Putamen (tissue), 1 donor: ENCODE measurements around the gene ATXN10.

Experiments used
- DNase-seq: peaks from one replicate; pipeline ENCODE4 v3.0.0-alpha.2; 2016; ENCODE audit warnings: low spot score

The ATXN10 gene

GRCh38 chr22:45878901-45879551, 207.4 kb downstream of the ATXN10 start:
- DNase-seq: no peak

DNA sequence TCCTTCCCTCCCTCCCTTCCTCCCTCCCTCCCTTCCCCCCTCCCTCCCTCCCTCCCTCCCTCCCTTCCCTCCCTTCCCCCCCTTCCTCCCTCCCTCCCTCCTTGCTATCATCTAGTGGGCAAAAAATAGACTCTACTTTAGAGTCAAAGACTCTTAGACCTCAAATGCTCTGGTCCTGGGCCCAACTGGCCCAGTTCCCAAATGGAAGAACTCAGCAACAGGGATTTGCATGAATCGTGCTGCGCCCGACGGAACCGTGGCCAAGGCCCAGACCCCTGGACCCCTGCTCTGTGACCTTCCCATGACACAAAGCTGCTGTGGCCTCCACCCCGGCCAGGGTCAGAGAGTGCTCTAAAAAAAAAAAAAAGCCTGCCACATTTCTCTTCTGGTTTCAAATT, 207.9 kb downstream of the ATXN10 start:
- DNase-seq: no peak

DNA sequence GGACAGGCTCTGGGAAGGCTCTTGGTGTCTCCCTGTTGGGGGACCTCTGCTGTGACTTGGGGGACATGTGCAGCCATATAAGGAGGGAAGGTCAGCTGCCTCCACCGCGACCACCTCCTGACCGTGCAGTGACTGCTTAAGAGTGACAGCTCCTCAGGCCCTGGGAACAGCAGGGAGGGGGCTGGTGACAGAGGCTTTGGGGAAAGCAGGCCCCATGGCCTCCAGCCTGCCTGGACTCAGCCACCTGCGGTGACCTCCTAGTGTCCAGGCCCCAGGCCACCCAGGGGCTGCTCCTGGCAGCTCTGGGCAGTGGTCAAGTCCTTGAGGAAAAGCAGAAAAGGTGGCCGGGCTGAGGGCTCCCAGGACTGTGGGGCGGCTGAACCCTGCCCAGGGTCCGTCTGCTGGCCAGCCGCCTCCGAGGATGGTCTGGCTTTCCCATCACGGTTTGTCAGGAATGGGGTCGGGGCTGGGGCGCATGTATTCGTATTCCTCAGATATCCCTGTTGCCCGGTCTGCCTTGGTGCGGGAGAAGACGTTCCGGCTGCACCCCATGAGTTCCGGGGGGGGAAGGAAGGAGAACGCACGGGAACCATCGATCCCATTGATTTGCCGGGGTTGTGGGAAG, 208.6 kb downstream of the ATXN10 start:
- DNase-seq: no peak

DNA sequence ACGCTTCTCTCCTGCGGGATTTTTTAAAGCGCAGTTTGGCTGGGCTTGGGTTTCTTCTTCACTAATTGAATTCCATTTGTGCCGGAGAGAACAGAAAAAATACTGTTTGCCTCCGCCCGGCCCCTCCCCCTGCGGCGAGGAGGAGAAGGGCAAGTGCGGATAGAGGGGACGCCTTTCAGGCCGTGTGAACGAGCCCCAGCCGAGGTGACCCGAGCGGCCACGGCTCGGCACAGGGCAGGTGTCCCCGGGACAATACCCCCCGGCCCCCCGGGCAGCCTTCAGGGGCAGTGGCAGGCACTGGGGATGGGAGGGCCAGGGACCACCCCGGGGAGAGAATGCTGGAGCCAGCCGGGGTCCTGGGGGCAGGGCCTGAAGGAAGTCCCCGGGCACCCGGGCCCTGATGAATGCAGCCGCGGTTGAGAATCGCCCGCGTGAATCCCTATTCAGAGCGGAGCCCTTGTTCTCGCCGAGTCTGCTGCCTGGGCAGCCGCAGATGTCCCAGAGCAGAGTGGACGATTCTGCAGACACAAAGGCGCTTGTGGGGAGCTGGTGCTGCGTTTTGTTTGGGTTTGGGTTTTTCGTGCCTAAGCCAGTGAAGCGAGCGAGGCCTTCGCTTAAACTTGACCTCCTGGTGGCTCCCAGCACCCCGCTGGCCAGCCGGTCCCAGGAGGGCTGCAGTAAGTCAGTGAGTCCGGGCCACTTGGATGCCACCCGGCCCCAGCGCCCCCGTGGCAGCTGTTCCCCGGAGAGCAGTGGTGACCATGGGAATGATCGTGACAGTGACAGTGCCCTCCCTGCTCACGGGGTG, 209.3 kb downstream of the ATXN10 start:
- DNase-seq: no peak

GRCh38 chr22:45881524-45881875, 209.9 kb downstream of the ATXN10 start:
- no peak for DNase-seq

- no peak for DNase-seq
Measured at GRCh38 chr22:45882881-45883810, 211.5 kb downstream of the ATXN10 start.

DNA sequence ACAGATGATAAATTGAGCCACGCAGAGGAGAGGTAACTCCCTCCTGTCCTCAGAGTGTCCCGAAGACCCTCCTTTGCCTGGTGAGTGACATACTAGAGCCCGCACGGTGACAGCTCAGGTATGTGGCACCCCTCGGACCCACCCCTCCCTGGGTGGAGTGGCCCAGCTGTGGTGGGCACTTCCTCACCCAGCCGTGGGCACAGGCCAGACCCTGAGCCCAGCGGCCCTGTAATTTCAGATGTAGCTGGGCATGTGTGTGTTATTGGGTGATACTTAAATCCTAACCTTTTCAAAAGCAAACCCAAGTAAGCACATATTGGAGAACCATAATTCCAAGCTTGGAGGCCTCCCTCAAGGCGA, 212.2 kb downstream of the ATXN10 start:
- no peak for DNase-seq

- no peak for DNase-seq
Measured at GRCh38 chr22:45884201-45885062, 212.8 kb downstream of the ATXN10 start.

GRCh38 chr22:45885171-45885840, 213.7 kb downstream of the ATXN10 start:
- DNase-seq: no peak

DNA sequence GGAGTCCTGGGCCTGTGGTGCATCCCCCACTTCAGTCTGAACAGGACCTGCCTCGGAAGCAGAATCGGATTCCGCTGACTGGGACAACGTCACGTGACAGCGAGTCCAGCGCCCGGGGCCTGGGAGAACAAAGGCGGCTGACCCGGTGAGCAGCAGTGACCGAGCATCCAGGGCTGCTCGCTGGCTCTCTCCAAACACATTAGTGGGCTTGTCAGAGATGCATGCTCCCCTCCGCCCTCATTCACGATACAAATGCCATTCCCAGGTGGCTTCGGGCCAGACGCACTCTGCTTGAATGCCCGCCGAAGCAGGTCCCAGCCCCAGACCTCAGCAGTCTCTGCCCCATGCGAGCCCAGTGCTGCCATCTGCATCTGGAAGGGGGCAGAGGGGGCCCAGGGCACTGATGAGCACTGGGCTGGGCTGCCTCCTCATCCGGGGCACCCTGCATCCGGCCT, 214.3 kb downstream of the ATXN10 start:
- no peak for DNase-seq

DNA sequence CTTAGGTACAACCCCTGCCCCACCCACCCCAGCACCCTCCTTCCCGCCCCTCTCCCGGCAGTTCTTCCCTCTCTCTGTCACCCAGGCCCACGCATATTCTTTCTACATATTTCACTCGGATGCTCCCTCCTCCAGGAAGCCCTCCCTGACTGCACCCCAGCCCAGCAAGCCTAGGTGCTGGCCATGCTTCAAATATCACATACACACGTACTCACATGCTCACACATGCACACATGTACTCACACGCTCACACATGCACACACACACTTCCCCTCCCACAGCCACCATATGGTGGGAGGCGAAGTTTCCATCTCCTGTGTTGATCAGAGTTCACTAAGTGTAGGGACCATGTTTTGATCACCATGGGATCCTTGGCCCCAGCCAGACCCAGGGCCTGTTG, 214.9 kb downstream of the ATXN10 start:
- no peak for DNase-seq

- DNase-seq: no peak
Measured at GRCh38 chr22:45887202-45888131, 215.8 kb downstream of the ATXN10 start.

DNA sequence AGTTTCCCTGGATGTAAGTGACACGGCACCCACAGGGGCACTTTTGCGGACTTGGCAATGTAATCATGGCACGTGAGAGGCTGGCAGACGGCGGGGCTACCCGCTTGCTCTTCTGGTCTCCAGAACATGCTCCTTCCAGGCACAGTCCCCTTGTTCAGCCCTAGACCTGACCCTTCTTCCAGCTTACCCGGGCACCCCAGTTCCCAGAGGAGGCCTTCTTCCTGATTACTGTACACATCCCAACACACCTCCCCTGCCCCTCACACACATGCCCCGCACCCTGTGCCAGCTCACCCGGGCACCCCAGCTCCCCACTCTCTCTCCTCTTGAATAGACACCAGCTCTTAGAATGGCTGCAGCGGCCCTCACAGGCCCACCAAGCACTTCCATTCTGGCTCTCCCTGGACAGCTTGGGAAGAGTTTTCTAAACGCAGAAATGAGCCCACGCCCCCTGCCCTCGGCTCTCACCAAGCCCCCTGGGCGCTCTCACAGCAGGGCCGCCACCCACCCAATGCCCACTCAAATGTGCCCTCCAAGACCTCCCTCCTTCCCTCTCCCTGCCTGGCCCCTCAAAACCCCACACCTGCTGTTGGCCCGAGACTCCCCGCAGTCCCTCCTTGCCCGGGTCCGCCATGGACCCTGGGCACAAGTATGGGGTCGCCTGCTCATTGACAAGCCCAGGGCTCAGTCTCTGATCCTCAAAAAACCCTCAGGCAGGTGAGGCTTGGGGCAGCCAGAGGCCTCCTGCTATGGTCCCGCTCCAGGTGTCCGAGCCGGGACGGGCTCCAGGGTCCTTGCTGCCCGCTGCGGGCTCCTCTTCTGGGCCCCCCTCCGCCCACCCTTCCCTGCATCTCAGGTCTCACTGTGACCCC, 216.8 kb downstream of the ATXN10 start:
- no peak for DNase-seq

GRCh38 chr22:45889093-45889538, 217.5 kb downstream of the ATXN10 start:
- no peak for DNase-seq

DNA sequence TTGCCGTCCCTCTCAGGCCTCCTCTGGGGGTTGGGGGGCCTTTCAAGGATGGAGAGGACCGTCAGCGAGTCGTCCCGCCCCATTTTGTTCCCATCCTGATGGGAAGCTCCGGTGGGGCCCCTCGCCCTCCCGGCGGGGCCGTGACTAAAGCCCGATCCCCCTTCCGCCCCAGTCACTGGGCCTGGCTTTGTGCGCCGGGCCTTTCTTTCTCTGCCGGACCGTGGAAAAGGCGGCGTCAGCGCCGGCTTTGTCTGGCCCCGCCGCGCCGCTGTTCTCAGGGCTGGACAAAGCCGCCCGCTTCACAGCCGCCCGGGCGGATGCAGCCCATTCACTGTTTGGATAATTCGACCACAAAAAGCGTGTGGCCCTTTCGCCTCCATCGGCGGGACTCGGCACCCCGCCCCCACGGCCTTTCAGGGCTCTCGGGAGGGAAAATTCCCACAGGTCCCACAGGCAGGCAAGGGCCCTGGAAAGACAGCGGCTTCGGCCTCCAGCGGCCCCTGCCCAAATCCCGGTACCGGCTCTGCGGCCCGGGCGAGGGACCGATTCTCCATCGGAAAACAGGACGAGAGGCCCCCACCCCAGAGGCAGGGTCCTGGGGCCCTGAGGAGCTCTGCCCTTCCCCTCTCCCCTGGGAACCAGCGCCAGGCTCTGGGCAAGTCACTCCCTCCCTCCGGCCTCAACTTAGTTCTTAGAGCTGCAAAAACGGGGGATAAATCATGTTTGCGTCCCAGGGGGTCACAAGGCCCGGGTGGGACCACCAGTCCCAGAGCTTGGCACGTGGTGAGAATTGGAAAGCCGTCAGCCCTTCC, 218.1 kb downstream of the ATXN10 start:
- no peak for DNase-seq

DNA sequence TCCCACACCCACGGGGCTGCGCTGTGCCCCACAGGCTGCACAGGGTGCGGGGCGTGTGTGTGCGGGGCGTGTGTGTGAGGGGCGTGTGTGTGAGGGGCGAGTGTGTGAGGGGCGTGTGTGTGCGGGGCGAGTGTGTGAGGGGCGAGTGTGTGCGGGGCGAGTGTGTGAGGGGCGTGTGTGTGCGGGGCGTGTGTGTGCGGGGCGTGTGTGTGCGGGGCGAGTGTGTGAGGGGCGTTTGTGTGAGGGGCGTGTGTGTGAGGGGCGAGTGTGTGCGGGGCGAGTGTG, 218.7 kb downstream of the ATXN10 start:
- no peak for DNase-seq

- no peak for DNase-seq
Measured at GRCh38 chr22:45891021-45891421, 219.4 kb downstream of the ATXN10 start.

DNA sequence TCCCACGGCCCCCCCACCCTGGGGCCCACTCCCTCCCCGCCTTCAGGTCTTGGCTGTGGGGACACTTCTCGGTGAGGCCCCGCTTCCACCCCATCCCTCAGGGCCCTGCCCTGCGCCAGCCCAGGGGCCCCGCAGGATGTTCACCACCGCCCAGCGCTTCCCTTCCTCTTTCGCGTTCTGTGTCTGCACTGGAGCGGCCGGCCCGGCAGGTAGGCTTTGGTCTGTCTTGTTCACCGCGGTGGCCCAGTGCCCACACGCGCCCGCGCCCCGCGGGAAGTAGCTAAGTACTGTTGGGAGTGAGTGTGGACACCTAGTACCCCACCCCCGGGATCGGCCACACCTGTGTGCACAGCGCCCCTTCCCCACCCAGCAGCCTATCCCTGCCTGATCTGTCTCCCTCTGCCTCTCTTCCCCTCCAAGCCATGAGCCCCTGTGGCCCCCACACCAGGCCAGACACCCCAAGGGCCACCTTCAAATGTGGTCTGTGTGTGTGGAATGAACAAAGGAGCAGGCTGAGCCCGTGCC, 219.9 kb downstream of the ATXN10 start:
- DNase-seq: no peak
